HG02981 (cell line): ENCODE data around the gene AGMO.
"Not testable (repeated sequence)": the region's sequence is repeated elsewhere in the genome, so short reads cannot be mapped to it uniquely, and the experiment has no call there.

Experiments
- ATAC-seq: cut with Tn5 transposase; IDR thresholded peaks from one replicate; pipeline ENCODE4 v1.9.1; 2021; ENCODE audit warnings: mild to moderate bottlenecking, moderate library complexity; ENCODE audit not compliant: unreplicated experiment

AGMO gene

DNA sequence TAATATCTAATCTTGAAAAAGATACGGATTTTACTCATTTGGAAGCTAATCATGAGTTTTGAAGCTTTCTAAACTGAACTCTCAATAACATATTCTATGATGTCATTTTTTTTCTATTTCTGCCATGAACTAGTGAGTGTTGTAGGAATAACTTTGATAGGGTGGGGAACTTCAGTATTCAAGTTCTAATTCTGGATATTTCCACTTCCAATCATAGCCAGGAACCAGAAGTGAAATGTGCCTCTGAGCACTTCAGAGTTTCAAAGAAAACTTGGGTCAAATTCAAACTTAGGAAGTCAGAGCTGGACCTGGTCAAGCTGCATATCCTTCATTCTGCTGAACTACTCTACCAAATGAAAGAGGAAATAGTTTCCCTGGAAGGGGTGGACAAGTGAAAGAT, 847 bp downstream of the AGMO start:
- no peak for ATAC-seq

DNA sequence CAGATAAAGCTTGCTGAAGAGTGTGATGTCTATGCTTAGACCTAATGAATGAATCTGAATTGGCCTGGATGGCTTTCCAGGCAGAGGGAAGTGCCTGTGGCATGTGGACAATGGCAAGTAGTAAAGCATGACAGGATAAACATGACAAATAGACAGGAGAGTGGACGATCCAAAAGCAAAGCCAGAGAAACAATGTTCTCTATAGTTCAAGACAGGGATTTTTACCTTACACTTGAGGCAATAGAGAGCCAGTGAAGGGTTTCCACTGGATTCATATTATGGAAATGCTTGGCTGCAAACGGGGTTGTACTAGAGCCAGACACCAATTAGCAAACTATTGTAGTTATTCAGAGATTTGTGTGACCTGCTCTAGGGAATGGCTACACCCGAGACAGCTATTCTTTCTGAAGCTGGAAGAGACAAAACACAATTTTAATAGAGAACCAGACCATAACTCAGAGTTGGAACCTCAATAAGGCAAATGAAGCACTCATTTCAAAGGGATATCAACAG, 2.3 kb downstream of the AGMO start:
- ATAC-seq: no peak

- no peak for ATAC-seq
Measured at GRCh38 chr7:15558756-15559155, 3.1 kb downstream of the AGMO start.

- ATAC-seq: no peak
Measured at GRCh38 chr7:15557686-15558085, 4.1 kb downstream of the AGMO start.

DNA sequence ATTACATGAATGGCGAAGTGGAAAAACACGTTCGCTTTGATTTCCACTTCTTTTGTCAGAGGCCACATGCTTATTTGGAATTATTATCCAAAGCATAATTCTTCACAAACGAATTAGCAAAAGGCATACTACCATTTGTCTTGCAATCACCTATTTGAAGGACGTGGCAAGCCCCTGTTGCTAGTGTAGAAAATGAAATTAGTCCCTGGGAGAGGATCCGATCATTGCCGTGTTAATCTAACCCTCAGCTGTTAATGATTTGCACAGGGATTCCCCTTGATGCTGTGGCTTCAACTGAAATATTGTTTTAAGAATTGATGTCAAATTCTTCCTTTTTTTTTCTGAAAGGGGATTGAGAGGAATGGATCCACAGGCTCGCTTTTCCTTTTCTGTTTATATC, 4.6 kb downstream of the AGMO start:
- ATAC-seq: no peak

DNA sequence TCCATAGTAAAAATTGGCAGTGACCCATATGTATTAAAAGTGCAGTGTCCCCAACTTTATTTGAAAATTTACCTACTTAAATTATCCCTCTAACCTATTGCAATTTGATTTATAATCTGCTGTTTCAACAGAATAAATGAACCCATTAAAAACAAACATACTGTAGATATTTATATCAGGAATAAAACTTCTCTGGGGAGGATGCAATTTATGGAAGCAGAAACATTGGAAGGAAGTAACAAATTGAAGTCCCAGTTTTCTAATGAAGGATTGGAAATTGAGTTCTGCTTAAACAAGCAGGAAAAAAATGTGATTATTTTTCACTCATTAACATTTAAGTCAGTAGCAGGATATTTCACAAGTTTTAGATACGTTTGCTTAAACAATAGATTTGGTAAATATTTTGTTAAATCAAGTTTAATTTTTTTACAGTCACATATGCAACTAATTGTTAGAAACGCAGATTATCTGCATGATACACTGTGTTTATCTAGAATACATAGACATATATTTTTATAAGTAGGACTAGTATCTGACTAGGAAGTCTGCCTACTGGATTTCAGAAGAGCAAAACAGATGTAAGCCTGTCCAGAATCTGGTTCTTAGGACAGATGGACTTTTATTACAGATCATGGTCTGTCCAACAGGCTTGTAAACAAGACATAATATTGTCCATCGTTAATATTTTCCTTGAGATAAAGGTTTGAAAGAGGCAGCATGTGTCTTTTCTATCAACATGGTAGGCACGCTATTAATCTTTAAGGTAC, 5.3 kb downstream of the AGMO start:
- ATAC-seq: no peak

- no peak for ATAC-seq
Measured at GRCh38 chr7:15555381-15555859, 6.4 kb downstream of the AGMO start.

- ATAC-seq: no peak
Measured at GRCh38 chr7:15554744-15555143, 7.1 kb downstream of the AGMO start.

DNA sequence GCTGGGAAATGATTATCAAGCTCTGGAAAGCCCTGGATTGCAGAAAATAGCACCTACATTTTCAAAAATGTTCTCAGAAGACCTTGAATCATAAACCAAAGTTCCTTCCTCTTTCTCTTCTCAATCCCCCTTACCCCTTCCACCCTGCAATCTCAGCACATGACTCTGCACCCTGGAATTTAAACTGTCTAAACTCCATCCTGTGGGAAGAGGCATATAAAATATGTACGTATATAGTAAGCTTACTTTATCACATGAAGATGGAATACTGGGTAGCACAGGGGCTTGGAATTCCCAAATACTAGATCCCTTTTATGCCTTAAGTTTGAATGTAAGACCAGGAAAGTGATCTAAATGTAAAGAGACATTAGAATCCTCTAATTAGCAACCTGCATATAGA, 7.7 kb downstream of the AGMO start:
- ATAC-seq: no peak

DNA sequence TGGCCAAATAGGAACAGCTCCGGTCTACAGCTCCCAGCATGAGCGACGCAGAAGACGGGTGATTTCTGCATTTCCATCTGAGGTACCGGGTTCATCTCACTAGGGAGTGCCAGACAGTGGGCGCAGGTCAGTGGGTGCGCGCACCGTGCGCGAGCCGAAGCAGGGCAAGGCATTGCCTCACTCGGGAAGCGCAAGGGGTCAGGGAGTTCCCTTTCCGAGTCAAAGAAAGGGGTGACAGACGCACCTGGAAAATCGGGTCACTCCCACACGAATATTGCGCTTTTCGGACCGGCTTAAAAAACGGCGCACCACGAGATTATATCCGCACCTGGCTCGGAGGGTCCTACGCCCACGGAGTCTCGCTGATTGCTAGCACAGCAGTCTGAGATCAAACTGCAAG, 14.5 kb downstream of the AGMO start:
- not testable (repeated sequence) for ATAC-seq

DNA sequence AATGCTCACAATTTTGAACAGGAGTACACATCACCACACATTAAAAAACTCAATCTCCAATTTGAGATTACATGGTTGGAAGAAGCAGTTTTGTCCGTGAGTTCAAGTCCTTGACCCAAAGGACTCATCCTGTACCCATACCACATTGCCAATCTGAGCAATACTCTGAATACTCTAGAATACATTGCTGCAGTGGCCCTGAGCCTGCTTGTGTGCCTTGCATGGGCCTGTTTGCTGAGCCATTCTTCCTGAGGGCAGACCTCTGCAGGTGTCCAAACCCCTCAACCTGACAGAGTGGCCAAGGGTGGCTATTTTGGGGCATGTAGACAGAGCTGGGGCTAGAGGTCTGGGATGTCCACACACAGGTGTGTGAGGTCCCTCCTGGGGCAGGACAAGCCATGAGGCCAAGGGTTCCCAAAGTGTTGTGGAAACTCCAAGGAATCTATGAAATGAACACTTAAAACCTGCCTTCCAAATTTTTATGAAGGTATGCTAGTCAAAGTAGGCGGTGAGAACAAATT, 15.5 kb downstream of the AGMO start:
- ATAC-seq: no peak

DNA sequence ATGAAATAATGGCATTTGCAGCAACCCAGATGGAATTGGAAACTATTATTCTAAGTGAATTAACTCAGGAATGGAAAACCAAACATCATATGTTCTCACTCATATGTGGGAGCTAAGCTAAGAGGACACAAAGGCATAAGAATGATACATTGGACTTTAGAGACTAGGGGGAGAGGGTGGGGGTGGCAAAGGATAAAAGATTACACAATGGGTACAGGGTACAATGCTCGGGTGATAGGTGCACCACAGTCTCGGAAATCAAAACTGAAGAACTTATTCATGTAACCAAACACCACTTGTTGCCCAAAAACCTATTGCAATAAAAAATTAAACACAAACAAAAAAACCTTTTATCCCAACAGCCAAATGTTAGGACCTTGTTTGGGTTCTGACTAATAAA, 17.8 kb downstream of the AGMO start:
- no peak for ATAC-seq

DNA sequence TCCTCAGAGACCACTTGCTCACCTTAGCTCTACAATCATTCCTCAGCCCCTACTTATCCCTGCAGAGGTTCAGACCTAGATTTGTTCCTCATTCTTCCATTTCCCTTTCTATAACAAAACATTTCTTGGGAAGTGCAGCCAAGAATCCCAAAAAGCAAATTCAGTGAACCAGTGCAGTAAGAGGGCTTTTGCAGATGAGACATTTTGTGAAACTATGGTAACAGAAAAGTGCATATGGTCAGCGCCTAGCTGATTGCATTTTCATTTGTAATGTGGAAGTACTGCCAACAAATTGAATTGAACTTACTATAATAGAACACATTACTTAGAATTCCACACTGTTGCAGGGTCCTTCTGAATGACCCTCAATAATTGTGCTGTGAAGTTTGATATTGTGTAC, 18.6 kb downstream of the AGMO start:
- ATAC-seq: no peak

- no peak for ATAC-seq
Measured at GRCh38 chr7:15527648-15528047, 34.2 kb downstream of the AGMO start.

DNA sequence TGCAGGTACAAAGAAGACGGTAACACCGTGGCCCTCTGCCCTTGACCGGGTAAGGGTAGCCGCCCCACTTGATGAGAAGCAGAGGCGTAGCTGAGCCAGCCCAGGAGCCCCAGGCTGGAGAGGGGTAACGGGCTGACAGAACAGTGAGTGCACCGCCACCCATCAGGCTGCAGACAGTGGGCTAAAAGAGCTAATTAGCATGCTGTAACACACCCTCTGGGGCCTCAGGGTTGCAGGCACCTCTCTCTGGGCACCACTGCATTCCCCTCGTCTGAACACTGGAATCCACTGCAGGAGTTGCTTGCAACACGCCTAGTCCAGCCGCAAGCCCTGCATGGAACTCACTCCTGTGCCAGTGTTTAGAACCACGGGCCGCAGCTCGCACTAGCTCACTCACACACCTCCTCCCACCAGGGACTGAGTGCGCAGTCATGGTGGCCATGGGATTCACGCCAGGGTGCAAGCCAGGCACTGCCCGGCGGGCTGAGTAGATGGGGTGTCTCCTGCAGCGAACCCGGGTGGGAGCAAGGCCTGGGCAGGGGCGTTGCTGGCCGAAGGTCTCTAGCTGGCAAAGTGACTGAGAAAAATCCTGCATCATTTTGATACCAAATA, 36.1 kb downstream of the AGMO start:
- no peak for ATAC-seq

DNA sequence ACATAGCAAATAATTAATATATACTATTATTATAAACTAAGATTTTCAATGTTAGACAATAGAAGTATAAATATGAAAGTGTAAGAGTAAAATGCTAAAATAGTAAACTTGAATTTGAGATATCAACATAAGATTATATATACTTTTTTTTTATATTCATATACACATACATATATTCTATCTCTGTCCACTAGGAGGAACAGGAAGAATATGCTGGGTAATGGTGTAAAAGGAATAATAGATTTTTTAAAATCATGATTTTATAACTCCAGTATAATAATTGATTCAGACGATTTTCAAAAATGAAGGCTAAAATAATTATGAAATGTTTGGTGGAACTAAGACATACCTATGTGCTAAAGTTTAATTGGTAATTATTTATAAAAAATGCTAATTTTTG, 37.7 kb downstream of the AGMO start:
- ATAC-seq: no peak

- not testable (repeated sequence) for ATAC-seq
Measured at GRCh38 chr7:15517865-15518264, 44.0 kb downstream of the AGMO start.

- no peak for ATAC-seq
Measured at GRCh38 chr7:15515252-15515651, 46.6 kb downstream of the AGMO start.

DNA sequence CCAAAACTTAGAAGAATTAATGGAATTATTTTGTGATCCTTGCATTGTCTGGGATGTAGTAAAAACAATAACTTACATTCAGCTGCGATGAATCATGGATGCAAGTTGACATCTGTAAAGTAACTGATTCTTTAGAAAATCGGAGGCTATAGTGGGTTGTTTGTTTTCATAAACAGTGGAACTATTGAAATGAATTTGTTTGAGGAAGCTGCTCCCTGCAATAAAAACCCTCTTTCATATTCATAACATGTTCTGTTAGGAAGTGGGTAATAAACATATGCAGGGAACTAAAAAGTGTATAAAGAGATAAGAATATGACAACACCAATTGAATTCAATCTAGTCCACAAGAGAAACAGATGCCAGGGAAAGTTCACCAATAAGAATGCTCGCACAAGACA, 53.6 kb downstream of the AGMO start:
- no peak for ATAC-seq

GRCh38 chr7:15507708-15508107, 54.1 kb downstream of the AGMO start:
- ATAC-seq: no peak

GRCh38 chr7:15507171-15507570, 54.6 kb downstream of the AGMO start:
- no peak for ATAC-seq

GRCh38 chr7:15505761-15506160, 56.1 kb downstream of the AGMO start:
- no peak for ATAC-seq
